Spinal cord (tissue), 10 donors: Measurements from ENCODE around the gene GPD1. TPM values are rescaled to one million over a fixed set of nuclear protein-coding genes. Genes with fewer than 3 reads are reported as not detected.

Experiments used
- DNase-seq, 6 donors: peaks; one replicate each; pipeline versions ENCODE4 v3.0.0 to v3.0.0-alpha.2; 2013 to 2015; ENCODE audit warnings: low spot score in 6 of 6, low read depth in 4 of 6
- H3K27ac ChIP-seq: one replicate; pipeline ENCODE4 v1.5.1; 2013; ENCODE audit warnings: low read depth, low read length, control low read depth
- H3K27me3 ChIP-seq: one replicate; pipeline ENCODE4 v1.6.1; 2013; ENCODE audit warnings: low read length; ENCODE audit not compliant: control insufficient read depth, insufficient read depth
- H3K36me3 ChIP-seq: one replicate; pipeline ENCODE4 v1.6.1; 2013; ENCODE audit warnings: low read length; ENCODE audit not compliant: control insufficient read depth, insufficient read depth
- H3K4me1 ChIP-seq: one replicate; pipeline ENCODE4 v1.6.1; 2013; ENCODE audit warnings: low read length; ENCODE audit not compliant: control insufficient read depth, insufficient read depth
- H3K4me3 ChIP-seq: one replicate; pipeline ENCODE4 v1.5.1; 2013; ENCODE audit warnings: low read depth, low read length, control low read depth
- H3K9me3 ChIP-seq: one replicate; pipeline ENCODE4 v1.6.1; 2013; ENCODE audit warnings: low read length; ENCODE audit not compliant: control insufficient read depth, insufficient read depth
- WGBS: methylation state at CpG from one replicate; pipeline ENCODE4 v1.1.5; 2013; ENCODE audit warnings: missing lambda C conversion rate; ENCODE audit not compliant: insufficient coverage; 5-methylcytosine and 5-hydroxymethylcytosine counted together
- polyA plus RNA-seq, 2 donors: library from polyadenylated mRNA; unstranded; fragments of 120-200 nt; gene quantifications; one replicate each; pipeline ENCODE4 v1.2.1, GENCODE V29; 2013; ENCODE audit not compliant: insufficient read length in 2 of 2
- total RNA-seq, 2 donors: library from RNA; depleted of rRNA in 1 of 2; stranded (reverse); fragments of 120-200 nt in 1 of 2; fragments of >200 nt in 1 of 2; gene quantifications; one replicate each; pipeline versions ENCODE4 v1.2.3 to v1.2.4, GENCODE V29; 2013 to 2014
- donor health status: healthy.

The GPD1 gene
- total and polyA plus RNA-seq, 4 donors: 14.8 to 52.6 (median 29.3) TPM

GRCh38 chr12:50061171-50061570 lies 42.6 kb upstream of the GPD1 start:
- Histone ChIP-seq H3K9me3 (no peaks in the 10 kb centered on the region), H3K4me1 (peaks cover 74% of the 10 kb centered on the region), H3K27ac (no peak overlapping the region), H3K27me3 (peaks cover 2% of the 10 kb centered on the region), H3K36me3 (peaks cover 65% of the 10 kb centered on the region), H3K4me3 (no peak overlapping the region)
- DNase-seq: no peak
- WGBS: no CpG with 5 or more reads among the region's 2 CpGs

- H3K36me3 ChIP-seq: peaks cover 65% of the 10 kb centered on the region
- H3K27ac ChIP-seq: peak overlapping the region; percentile 7
- 63% methylated on average over 3 of the region's 6 CpGs for WGBS
- H3K9me3 ChIP-seq: no peaks in the 10 kb centered on the region
- no peak for DNase-seq
- H3K4me3 ChIP-seq: no peak overlapping the region
- no peaks in the 10 kb centered on the region for H3K27me3 ChIP-seq
- peaks cover 65% of the 10 kb centered on the region for H3K4me1 ChIP-seq
Observed at GRCh38 chr12:50061946-50062686, 41.7 kb upstream of the GPD1 start.

GRCh38 chr12:50062728-50063460 lies 40.9 kb upstream of the GPD1 start:
- Histone ChIP-seq H3K27me3 (no peaks in the 10 kb centered on the region), H3K27ac (peak overlapping the region; percentile 22), H3K4me3 (no peak overlapping the region), H3K36me3 (peaks cover 69% of the 10 kb centered on the region), H3K9me3 (no peaks in the 10 kb centered on the region), H3K4me1 (peaks cover 63% of the 10 kb centered on the region)
- 45% methylated on average over 3 of the region's 5 CpGs for WGBS
- peak in 2 of 6 donors; percentile 61 to 64 for DNase-seq

- H3K4me1 ChIP-seq: peaks cover 48% of the 10 kb centered on the region
- no peak for DNase-seq
- peaks cover 60% of the 10 kb centered on the region for H3K36me3 ChIP-seq
- no peak overlapping the region for H3K27ac ChIP-seq
- H3K4me3 ChIP-seq: no peak overlapping the region
- no peaks in the 10 kb centered on the region for H3K9me3 ChIP-seq
- WGBS: 100% methylated on average over 1 of the region's 3 CpGs
- H3K27me3 ChIP-seq: no peaks in the 10 kb centered on the region
Observed at GRCh38 chr12:50065726-50066310, 38.0 kb upstream of the GPD1 start.

- H3K36me3 ChIP-seq: peaks cover 62% of the 10 kb centered on the region
- no peak overlapping the region for H3K27ac ChIP-seq
- H3K4me1 ChIP-seq: peaks cover 49% of the 10 kb centered on the region
- H3K4me3 ChIP-seq: no peak overlapping the region
- no peaks in the 10 kb centered on the region for H3K27me3 ChIP-seq
- no peaks in the 10 kb centered on the region for H3K9me3 ChIP-seq
- no peak for DNase-seq
- 43% methylated on average over 5 of the region's 5 CpGs for WGBS
Observed at GRCh38 chr12:50066402-50066801, 37.4 kb upstream of the GPD1 start.

GRCh38 chr12:50069069-50069468 lies 34.7 kb upstream of the GPD1 start:
- DNase-seq: no peak
- Histone ChIP-seq H3K36me3 (peaks cover 64% of the 10 kb centered on the region), H3K4me3 (no peak overlapping the region), H3K9me3 (no peaks in the 10 kb centered on the region), H3K4me1 (peaks cover 41% of the 10 kb centered on the region), H3K27ac (no peak overlapping the region), H3K27me3 (no peaks in the 10 kb centered on the region)
- WGBS: no CpG with 5 or more reads among the region's 5 CpGs

- no peaks in the 10 kb centered on the region for H3K9me3 ChIP-seq
- H3K4me3 ChIP-seq: no peak overlapping the region
- H3K27ac ChIP-seq: no peak overlapping the region
- H3K27me3 ChIP-seq: no peaks in the 10 kb centered on the region
- WGBS: 100% methylated on average over 2 of the region's 3 CpGs
- no peak for DNase-seq
- peaks cover 38% of the 10 kb centered on the region for H3K4me1 ChIP-seq
- H3K36me3 ChIP-seq: peaks cover 64% of the 10 kb centered on the region
Observed at GRCh38 chr12:50069539-50069938, 34.3 kb upstream of the GPD1 start.

GRCh38 chr12:50070314-50071060 lies 33.3 kb upstream of the GPD1 start:
- Histone ChIP-seq H3K27me3 (no peaks in the 10 kb centered on the region), H3K4me3 (no peak overlapping the region), H3K9me3 (no peaks in the 10 kb centered on the region), H3K4me1 (peaks cover 36% of the 10 kb centered on the region), H3K36me3 (peaks cover 62% of the 10 kb centered on the region), H3K27ac (no peak overlapping the region)
- DNase-seq: peak in 5 of 6 donors; percentile 68 to 96 (median 76)
- 55% methylated on average over 7 of the region's 9 CpGs for WGBS

- H3K27ac ChIP-seq: no peak overlapping the region
- WGBS: 47% methylated on average over 3 of the region's 10 CpGs
- DNase-seq: no peak
- H3K36me3 ChIP-seq: peaks cover 59% of the 10 kb centered on the region
- no peaks in the 10 kb centered on the region for H3K9me3 ChIP-seq
- H3K4me1 ChIP-seq: peaks cover 36% of the 10 kb centered on the region
- no peak overlapping the region for H3K4me3 ChIP-seq
- no peaks in the 10 kb centered on the region for H3K27me3 ChIP-seq
Observed at GRCh38 chr12:50072198-50072907, 31.5 kb upstream of the GPD1 start.
